ENCODE measurements around the gene TCF12.
"Not testable (repeated sequence)": the region's sequence is repeated elsewhere in the genome, so short reads cannot be mapped to it uniquely, and the experiment has no call there.

Gene TCF12

GRCh38 chr15:56948000-56948763 is 29.7 kb downstream of the TCF12 start:
- DNase-seq (ENCODE audit: low read depth), result no peak

- DNase-seq (ENCODE audit: low read depth), result no peak
These were observed 30.3 kb downstream of the TCF12 start for GRCh38 chr15:56948764-56949101.

- DNase-seq (ENCODE audit: low read depth), result no peak
These were observed 32.5 kb downstream of the TCF12 start for GRCh38 chr15:56950979-56951378.

- DNase-seq (ENCODE audit: low read depth), result no peak
These were observed 35.3 kb downstream of the TCF12 start for GRCh38 chr15:56953790-56954189.

GRCh38 chr15:56955011-56955410 is 36.6 kb downstream of the TCF12 start:
- DNase-seq (ENCODE audit: low read depth), result not testable (repeated sequence)

- no peak for DNase-seq (ENCODE audit: low read depth)
These were observed 38.1 kb downstream of the TCF12 start for GRCh38 chr15:56956538-56956937.

- DNase-seq (ENCODE audit: low read depth), result no peak
These were observed 39.5 kb downstream of the TCF12 start for GRCh38 chr15:56957812-56958406.

- DNase-seq (ENCODE audit: low read depth), result no peak
These were observed 40.8 kb downstream of the TCF12 start for GRCh38 chr15:56959318-56959648.

GRCh38 chr15:56960116-56960515 is 41.7 kb downstream of the TCF12 start:
- DNase-seq (ENCODE audit: low read depth), result no peak

GRCh38 chr15:56963126-56963525 is 44.7 kb downstream of the TCF12 start:
- no peak for DNase-seq (ENCODE audit: low read depth)

GRCh38 chr15:56963710-56964109 is 45.3 kb downstream of the TCF12 start:
- DNase-seq (ENCODE audit: low read depth), result no peak

- no peak for DNase-seq (ENCODE audit: low read depth)
These were observed 45.7 kb downstream of the TCF12 start for GRCh38 chr15:56964182-56964581.

GRCh38 chr15:56965231-56966013 is 47.0 kb downstream of the TCF12 start:
- no peak for DNase-seq (ENCODE audit: low read depth)

- no peak for DNase-seq (ENCODE audit: low read depth)
These were observed 48.9 kb downstream of the TCF12 start for GRCh38 chr15:56967336-56967735.

- no peak for DNase-seq (ENCODE audit: low read depth)
These were observed 49.8 kb downstream of the TCF12 start for GRCh38 chr15:56968256-56968655.

GRCh38 chr15:56968821-56969220 is 50.4 kb downstream of the TCF12 start:
- no peak for DNase-seq (ENCODE audit: low read depth)

- no peak for DNase-seq (ENCODE audit: low read depth)
These were observed 50.9 kb downstream of the TCF12 start for GRCh38 chr15:56969265-56969895.

- DNase-seq (ENCODE audit: low read depth), result no peak
These were observed 53.1 kb downstream of the TCF12 start for GRCh38 chr15:56971571-56971970.

- no peak for DNase-seq (ENCODE audit: low read depth)
These were observed 53.6 kb downstream of the TCF12 start for GRCh38 chr15:56972016-56972415.

- no peak for DNase-seq (ENCODE audit: low read depth)
These were observed 54.0 kb downstream of the TCF12 start for GRCh38 chr15:56972426-56972825.

- no peak for DNase-seq (ENCODE audit: low read depth)
These were observed 55.0 kb downstream of the TCF12 start for GRCh38 chr15:56973463-56973862.

- no peak for DNase-seq (ENCODE audit: low read depth)
These were observed 58.8 kb downstream of the TCF12 start for GRCh38 chr15:56977232-56977631.
